Umbilical cord (tissue), 2 donors: Measurements from ENCODE around the gene GPR137. TPM values are rescaled to one million over a fixed set of nuclear protein-coding genes. Genes with fewer than 3 reads are reported as not detected.
A peak's percentile ranks its signal among the peaks of the same experiment; 100 is the strongest.
"Not testable (repeated sequence)": the region's sequence is repeated elsewhere in the genome, so short reads cannot be mapped to it uniquely, and the experiment has no call there.

Experiments used
- DNase-seq: peaks from one replicate; pipeline ENCODE4 v3.0.0-alpha.2; 2015; ENCODE audit warnings: low spot score
- total RNA-seq: library from RNA; depleted of rRNA; stranded (reverse); fragments of >200 nt; gene quantifications from one replicate; pipeline ENCODE4 v1.2.3, GENCODE V29; 2014; ENCODE audit warnings: low replicate concordance; ENCODE audit not compliant: insufficient read depth

GPR137 gene
- total RNA-seq, 1 donor from 2014 or later: 0.48 TPM

DNA sequence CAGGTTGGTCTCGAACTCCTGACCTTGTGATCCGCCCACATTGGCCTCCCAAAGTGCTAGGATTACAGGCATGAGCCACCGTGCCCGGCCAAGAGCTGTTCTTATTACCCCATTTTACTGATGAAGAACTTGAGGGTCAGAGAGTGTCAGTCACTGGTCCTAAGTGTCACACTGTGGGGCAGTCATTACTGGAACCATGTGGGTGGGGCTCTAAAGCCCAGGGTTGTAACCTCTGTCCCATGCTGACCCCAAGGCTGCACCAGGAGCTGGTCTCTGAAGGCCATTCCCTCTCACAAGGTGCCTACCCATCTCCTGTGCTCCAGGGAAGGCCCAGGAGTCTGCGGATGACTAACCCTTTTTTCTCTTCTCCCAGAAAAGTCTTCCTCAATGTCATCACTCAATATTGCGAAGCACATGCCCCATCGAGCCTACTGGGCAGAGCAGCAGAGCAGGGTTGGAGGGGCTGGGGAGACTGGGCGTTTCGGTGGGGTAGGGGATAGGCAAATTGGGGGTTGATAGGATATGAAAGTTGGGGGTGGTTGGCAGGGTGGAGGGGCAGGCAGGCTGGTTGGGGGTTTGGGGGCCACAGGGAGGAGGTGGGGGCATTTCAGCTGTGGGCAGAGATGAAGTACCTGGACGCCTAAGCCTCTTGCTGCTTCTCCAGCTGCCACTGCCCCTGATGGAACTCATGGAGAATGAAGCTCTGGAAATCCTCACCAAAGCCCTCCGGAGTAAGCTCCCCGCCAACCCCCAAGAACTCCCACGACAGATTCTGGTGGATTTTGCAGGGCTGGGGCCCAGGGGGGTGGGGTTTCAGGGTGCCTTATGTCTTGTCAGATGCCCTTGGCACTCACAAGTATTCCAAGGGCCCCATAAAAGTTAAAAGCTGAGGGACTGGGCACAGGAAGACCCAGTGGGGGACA lies 17.7 kb downstream of the GPR137 start:
- no peak for DNase-seq

DNA sequence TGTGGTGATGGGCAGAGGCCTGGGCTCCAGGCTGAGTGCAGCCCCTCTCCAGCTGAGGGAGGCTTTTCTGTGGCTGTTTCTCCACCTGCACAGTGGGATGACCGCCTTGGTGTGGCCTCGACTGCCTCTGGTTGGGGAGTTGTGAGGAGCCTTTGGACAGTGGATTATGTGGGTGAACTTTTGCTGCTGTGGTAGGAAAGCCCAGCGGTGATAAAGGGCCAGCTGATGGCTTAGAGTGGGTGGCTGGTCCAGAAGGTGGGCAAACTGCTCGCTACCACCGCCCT lies 18.3 kb downstream of the GPR137 start:
- DNase-seq: no peak

DNA sequence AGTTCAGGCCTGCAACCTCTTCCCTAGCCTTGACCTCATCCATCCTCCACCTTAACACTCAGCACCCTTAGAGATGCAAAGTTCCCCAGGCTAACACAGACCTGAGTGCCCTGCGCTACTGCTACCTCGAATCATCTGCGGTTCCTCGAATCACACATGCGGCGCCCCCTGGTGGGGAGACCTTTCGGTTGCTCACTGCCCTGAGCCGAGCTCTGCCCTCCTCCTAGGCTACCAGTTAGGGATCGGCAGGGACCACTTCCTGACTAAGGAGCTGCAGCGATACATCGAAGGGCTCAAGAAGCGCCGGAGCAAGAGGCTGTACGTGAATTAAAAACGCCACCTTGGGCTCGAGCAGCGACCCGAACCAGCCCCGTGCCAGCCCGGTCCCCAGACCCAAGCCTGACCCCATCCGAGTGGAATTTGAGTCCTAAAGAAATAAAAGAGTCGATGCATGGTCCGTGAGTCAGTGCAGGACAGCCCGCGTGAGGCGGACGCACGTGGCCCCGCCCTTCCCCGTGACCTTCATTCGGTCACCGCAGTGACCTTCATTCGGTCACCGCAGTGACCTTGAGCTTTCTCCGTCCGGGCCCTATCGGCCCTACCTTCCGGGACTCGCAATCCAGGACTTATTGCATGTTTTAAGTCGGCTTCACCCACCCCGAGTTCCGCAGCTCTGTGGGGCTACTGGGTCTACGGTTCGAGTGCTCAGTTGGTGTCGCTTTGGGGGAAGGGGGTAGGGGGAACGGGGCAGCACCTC lies 18.8 kb downstream of the GPR137 start:
- peak; percentile 91 for DNase-seq

DNA sequence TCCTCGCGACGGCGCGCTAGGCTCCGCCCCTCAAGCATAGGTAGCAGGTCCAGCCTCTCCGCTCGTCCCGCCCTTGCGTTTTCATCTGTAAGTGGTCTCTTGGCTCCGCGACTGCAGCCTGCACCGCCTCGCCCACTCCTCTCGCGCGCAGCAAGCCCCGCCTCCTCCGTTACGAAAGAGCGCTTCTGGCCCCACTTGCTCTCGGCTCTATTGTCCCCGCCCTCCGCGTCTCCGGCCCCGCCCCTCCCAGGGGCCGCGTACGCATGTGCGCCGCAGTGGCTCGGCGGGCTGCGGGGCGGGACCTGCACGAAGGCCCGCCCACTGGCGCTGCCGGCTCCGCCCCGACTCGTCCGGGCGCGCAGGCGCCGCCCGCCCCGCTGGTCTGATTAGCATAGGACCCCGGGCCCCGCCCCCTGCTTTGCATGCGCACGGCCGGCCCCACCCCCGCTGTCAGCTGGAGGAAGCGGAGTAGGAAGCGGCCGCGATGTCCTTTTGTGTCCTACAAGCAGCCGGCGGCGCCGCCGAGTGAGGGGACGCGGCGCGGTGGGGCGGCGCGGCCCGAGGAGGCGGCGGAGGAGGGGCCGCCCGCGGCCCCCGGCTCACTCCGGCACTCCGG lies 19.5 kb downstream of the GPR137 start, which contains the start of gene ESRRA:
Gene ESRRA, plus strand, starts transcription at position 450 of the 616 bp plus-strand sequence. CDS start 1,656 bp downstream, outside the sequence.
- peak; percentile 99 for DNase-seq

DNA sequence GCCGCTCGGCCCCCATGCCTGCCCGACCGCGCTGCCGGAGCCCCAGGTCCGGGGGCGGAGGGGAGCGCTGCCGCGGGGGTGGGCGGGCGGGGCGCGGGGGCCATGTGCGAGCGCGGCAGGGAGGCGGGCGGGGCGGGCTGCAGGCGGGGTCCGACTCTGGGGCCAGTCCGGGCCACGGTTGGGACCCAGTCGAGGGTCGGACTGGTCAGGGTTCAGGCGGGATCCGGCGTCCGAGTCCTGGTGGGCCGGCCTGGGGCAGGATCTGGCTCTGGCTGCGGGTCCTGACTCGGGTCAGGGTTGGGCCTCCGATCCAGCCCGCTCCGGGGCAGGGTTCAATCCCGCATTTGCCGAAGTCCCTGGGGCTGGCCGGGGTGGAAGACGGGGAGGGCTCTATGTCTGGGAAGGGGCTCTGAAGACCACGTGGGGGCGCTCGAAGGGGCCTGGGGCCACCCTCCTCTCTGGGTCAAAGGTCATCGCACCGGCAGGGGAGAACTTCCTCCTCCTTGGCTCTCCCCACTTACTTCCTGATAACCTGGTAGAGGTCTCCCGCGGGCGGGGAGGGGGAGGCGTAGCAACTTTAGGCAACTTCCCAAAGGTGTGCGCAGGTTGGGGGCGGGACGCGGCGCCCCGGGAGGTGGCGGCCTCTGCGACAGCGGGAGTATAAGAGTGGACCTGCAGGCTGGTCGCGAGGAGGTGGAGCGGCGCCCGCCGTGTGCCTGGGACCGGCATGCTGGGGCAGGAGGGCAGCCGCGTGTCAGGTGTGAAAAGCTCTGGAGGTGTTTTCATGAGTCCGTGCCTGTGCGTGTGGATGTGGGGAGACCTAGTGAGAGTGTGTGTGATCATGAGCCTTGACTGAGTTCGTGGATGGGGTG lies 20.3 kb downstream of the GPR137 start:
- peak; percentile 54 for DNase-seq

DNA sequence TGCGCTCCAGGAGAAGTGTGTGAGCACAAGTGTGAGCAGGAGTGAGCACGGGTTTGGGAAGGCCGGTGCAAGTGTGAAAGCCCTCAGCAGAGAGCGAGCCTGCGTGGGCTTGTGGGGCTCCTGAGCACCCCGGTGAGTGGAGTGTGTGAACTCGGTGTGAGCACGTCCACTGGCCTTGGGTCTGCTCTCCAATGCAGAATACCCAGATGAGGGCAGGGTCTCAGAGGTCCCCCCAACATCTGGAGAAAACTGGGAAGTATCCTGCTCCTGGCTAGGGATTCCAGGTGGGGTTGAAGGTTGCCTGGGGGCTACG lies 20.9 kb downstream of the GPR137 start:
- no peak for DNase-seq

DNA sequence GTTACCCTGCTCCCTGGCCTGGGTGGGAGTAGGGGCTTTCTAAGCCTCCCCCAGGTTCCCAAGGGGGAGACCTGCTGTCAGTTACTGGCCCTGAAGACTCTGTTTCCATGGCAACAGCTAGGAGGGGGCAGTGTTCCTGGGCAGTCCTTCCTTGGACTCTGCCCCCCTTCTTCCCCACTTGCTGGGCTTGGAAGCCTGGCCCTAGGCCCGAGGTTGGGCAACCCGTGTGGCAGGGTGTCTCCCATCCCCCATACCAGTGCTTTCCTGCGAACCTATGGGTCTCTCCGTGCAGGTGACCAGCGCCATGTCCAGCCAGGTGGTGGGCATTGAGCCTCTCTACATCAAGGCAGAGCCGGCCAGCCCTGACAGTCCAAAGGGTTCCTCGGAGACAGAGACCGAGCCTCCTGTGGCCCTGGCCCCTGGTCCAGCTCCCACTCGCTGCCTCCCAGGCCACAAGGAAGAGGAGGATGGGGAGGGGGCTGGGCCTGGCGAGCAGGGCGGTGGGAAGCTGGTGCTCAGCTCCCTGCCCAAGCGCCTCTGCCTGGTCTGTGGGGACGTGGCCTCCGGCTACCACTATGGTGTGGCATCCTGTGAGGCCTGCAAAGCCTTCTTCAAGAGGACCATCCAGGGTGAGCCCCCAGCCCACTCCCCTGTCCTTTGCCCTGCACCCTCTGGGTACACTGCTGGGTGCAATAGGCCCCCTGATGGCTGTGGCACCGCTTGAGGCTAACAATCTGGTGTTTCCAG lies 21.4 kb downstream of the GPR137 start:
- DNase-seq: no peak

DNA sequence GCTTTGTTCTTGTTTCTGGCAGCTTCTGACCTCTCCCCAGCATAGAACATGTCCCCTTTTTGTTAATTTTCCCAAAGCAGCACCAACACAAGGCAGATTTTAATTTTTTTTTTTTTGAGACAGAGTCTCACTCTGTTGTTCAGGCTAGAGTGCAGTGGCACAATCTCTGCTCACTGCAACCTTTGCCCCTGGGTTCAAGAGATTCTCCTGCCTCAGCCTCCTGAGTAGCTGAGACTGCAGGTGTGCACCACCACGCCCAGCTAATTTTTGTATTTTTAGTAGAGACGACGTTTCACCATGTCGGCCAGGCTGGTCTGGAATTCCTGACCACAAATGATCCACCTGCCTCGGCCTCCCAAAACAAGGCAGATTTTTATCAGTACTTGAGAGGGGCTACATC lies 22.1 kb downstream of the GPR137 start:
- DNase-seq: not testable (repeated sequence)

DNA sequence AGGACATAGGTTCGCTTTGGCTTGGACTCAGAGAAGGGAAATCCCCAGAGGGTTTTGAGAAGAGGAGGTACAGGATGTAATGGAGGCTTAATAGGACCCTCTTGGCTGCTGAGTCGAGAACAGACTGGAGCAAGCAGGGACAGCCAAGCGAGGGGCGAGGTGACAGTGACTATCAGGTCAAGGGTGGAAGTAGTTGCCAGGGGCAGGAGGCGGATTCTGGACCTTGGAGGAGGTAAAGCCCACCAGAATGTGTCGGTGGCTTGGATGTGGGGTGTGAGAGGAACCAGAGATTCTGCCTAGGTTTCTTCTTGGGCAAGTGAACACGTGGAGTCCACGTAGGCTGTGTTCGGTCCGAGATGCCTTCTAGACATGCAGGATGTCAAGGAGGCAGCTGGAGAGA lies 27.3 kb downstream of the GPR137 start:
- no peak for DNase-seq

DNA sequence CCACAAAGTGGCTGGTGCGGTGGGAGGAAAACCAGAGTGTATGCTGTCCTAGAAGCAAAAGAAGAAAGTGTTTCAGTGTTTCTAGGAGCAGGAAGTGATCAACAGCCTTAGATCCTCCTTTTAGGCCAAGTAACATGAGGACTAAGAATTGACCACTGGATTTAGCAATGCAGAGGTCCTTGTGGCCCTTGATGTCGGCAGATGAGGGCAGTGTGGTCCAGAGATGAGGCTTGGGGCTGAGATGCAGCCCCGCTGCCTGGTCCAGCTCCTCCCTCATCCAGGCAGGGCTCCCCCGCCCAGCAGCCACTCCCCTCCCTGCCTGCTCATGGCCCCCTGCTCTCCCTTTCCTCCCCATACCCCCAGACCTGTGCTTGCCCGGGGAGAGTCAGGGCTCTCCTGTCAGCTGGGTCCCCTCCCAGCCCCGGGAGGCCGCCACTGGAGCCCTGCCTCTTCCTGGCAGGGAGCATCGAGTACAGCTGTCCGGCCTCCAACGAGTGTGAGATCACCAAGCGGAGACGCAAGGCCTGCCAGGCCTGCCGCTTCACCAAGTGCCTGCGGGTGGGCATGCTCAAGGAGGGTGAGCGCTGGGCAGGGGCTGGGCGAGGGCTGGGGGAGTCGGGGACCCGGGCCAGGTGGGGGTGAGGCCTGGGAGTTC lies 28.0 kb downstream of the GPR137 start:
- no peak for DNase-seq

DNA sequence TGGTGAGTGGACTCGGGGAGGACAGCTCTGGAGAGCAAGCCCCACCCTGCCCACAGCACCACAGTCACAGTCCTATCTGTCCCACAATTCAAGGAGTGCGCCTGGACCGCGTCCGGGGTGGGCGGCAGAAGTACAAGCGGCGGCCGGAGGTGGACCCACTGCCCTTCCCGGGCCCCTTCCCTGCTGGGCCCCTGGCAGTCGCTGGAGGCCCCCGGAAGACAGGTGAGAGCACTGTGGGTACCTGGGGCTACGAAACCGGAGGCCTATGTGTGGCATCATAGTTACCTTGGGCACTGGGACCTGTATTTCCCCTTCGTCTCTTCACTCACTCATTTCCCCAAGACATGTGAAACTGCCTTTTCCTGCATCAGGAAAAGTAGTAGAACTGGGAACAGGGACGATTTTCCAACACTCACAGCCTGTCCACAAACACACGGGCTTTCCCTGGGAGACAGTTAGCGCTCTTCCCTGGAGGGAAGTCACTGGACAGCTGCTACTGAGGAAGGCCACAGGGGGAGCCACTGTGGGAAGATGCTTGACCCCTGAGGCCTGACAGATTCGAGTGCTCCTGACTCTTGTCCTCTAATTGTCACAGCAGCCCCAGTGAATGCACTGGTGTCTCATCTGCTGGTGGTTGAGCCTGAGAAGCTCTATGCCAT lies 28.6 kb downstream of the GPR137 start:
- DNase-seq: no peak

DNA sequence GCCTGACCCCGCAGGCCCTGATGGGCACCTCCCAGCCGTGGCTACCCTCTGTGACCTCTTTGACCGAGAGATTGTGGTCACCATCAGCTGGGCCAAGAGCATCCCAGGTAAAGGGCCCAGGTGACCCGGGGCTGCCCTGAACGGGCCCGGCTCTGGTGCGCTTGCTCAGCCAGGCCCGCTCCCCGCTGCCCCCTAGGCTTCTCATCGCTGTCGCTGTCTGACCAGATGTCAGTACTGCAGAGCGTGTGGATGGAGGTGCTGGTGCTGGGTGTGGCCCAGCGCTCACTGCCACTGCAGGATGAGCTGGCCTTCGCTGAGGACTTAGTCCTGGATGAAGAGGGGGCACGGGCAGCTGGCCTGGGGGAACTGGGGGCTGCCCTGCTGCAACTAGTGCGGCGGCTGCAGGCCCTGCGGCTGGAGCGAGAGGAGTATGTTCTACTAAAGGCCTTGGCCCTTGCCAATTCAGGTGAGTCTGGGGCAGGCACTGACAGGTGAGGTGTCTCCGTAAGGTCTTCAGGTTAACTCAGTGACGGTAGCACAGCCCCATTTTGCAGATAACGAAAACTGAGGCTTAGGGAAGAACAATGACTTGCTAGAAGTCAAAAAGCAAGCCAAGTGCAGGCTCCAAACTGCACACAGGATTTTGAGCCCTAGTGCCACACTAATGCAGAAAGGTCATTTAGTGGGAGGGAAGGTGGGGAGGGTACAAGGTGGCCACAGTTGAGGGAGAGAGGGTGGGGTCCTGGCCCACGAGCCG lies 29.3 kb downstream of the GPR137 start:
- no peak for DNase-seq

DNA sequence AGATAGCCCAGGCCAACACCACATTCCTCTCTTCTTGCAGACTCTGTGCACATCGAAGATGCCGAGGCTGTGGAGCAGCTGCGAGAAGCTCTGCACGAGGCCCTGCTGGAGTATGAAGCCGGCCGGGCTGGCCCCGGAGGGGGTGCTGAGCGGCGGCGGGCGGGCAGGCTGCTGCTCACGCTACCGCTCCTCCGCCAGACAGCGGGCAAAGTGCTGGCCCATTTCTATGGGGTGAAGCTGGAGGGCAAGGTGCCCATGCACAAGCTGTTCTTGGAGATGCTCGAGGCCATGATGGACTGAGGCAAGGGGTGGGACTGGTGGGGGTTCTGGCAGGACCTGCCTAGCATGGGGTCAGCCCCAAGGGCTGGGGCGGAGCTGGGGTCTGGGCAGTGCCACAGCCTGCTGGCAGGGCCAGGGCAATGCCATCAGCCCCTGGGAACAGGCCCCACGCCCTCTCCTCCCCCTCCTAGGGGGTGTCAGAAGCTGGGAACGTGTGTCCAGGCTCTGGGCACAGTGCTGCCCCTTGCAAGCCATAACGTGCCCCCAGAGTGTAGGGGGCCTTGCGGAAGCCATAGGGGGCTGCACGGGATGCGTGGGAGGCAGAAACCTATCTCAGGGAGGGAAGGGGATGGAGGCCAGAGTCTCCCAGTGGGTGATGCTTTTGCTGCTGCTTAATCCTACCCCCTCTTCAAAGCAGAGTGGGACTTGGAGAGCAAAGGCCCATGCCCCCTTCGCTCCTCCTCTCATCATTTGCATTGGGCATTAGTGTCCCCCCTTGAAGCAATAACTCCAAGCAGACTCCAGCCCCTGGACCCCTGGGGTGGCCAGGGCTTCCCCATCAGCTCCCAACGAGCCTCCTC lies 30.2 kb downstream of the GPR137 start:
- DNase-seq: not testable (repeated sequence)

DNA sequence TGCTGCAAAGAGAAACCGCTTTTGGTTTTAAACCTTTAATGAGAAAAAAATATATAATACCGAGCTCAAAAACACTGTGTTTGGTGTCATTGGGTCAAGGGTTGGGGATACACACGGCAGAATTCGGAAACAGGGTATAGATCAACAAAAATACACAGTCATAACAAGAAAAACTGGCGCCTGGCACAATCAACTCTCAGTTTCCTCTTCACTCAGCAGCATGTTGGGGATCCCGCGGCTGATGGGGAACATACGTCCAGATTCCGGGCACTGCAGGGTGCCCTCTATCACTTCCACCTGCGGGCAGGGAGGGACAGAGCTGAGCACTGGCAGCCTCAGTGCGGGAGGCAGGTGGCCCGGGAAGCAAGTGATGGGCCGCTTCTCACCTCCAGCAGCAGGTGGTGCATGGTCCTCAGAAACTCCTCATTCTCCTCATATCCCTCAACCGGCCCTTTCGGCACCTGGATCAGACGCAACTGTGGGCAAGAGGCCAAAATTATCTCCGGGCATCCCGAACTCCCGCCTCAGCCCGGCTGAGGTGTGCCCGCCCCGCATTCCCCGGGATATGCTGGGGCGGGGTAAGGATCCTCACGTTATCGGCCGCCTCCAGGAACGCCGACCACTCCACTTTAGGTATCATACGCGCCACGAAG lies 31.1 kb downstream of the GPR137 start:
- no peak for DNase-seq

DNA sequence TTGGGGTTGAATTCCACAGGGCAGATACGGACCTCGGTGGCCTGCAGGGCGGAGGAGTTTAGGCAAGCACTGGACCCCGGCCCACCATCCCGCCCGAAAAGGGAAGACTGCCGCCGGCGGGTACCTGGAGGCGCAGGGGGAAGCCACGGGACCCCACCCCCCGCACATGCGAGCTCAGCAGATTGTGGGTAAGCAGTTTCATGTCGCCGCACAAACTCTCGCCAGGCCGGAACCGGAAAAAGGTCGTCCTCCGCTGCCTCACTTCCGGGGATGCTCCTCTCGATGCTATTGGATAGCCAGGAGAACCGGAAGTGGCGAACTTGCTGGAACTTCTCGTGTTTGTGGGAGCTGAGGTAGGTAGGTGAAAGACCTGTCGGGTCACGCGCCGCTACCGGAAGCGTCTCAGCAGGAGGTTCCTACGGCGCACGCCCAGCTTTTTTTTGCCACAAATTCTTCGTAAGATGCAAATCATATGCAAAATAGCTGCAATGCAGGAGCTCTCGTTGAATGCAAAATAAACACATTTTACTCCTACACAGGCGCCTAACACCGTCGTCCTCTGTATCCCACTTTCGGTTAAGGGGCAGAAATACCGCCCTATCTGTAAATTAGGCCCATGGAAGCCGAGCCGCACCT lies 31.8 kb downstream of the GPR137 start, which contains the start of gene TRMT112:
Gene TRMT112, minus strand, starts transcription at position 235 of the 636 bp plus-strand sequence. Its CDS starts 33 bp downstream, at position 202.
- peak; percentile 99 for DNase-seq

DNA sequence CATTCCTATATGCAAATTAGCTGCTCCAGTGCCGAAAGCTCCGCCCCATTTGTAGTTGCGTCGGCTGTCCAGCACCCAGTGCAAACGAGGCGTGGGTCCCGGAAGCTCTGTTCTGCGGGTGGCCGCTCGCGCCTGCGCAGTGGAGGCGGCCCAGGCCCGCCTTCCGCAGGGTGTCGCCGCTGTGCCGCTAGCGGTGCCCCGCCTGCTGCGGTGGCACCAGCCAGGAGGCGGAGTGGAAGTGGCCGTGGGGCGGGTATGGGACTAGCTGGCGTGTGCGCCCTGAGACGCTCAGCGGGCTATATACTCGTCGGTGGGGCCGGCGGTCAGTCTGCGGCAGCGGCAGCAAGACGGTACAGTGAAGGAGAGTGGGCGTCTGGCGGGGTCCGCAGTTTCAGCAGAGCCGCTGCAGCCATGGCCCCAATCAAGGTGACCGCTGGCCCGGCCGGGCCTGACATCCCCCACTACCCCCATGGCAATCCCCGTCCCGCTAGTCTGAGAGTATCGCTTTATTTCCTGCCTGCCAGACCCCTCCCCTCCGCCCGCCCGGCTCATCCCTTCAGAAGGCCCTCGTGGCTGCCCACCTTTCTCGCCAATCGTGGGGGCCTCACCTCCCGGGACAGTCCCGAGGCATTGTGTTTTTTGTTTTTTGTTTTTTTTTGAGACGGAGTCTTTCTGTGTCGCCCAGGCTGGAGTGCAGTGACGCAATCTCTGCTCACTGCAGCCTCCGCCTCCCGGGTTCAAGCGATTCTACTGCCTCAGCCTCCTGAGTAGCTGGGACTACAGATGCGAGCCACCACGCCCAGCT lies 32.5 kb downstream of the GPR137 start, which contains the start of gene PRDX5:
Gene PRDX5, plus strand, starts transcription at position 161 of the 805 bp plus-strand sequence. Its CDS starts 95 bp downstream, at position 256.
- DNase-seq: peak; percentile 99
